Trophoblast cell (in vitro differentiated cells and primary cell): ENCODE data around the gene FARSA.

Experiments
- DNase-seq, 2 donors: peaks; one replicate each; pipeline ENCODE4 v3.0.0-alpha.2; 2016
- H2AFZ ChIP-seq: 2 replicates; pipeline ENCODE4 v1.6.1; 2013; ENCODE audit warnings: low read length, moderate library complexity, mild to moderate bottlenecking; ENCODE audit not compliant: insufficient read depth, poor library complexity
- H2AK5ac ChIP-seq: 2 replicates; pipeline ENCODE4 v1.6.1; 2013; ENCODE audit warnings: mild to moderate bottlenecking, low read length
- H2BK120ac ChIP-seq: 2 replicates; pipeline ENCODE4 v1.6.1; 2013; ENCODE audit warnings: low read length, mild to moderate bottlenecking, moderate library complexity; ENCODE audit not compliant: insufficient read depth, poor library complexity
- H2BK12ac ChIP-seq: 2 replicates; pipeline ENCODE4 v1.6.1; 2013; ENCODE audit warnings: mild to moderate bottlenecking, low read length, moderate library complexity
- H2BK5ac ChIP-seq: 2 replicates; pipeline ENCODE4 v1.6.1; 2013; ENCODE audit warnings: low read length, low read depth, moderate library complexity, mild to moderate bottlenecking; ENCODE audit not compliant: poor library complexity
- H3K14ac ChIP-seq: 2 replicates; pipeline ENCODE4 v1.6.1; 2013; ENCODE audit warnings: mild to moderate bottlenecking, low read length
- H3K18ac ChIP-seq: 2 replicates; pipeline ENCODE4 v1.6.1; 2013; ENCODE audit warnings: mild to moderate bottlenecking, low read length
- H3K23ac ChIP-seq: 2 replicates; pipeline ENCODE4 v1.6.1; 2013; ENCODE audit warnings: low read length
- H3K27ac ChIP-seq: 2 replicates; pipeline ENCODE4 v1.5.1; 2013; ENCODE audit warnings: low read depth, mild to moderate bottlenecking, inconsistent platforms, low read length, moderate library complexity
- H3K27me3 ChIP-seq: 2 replicates; pipeline ENCODE4 v1.6.1; 2013; ENCODE audit warnings: inconsistent platforms, mild to moderate bottlenecking, low read length, moderate library complexity; ENCODE audit not compliant: insufficient read depth
- H3K36me3 ChIP-seq, 2 experiments: 1 replicate in 1 of 2; 2 replicates in 1 of 2; pipeline ENCODE4 v1.6.1; 2013; ENCODE audit warnings: low read length in 2 of 2, mild to moderate bottlenecking in 2 of 2, moderate library complexity in 1 of 2; ENCODE audit not compliant: insufficient read depth in 2 of 2, control insufficient read depth in 1 of 2
- H3K4ac ChIP-seq: 2 replicates; pipeline ENCODE4 v1.6.1; 2013; ENCODE audit warnings: low read depth, mild to moderate bottlenecking, low read length, moderate library complexity
- H3K4me1 ChIP-seq, 2 experiments: 1 replicate in 1 of 2; 2 replicates in 1 of 2; pipeline ENCODE4 v1.6.1; 2013; ENCODE audit warnings: low read length in 2 of 2, mild to moderate bottlenecking in 2 of 2, moderate library complexity in 1 of 2; ENCODE audit not compliant: insufficient read depth in 2 of 2, control insufficient read depth in 1 of 2
- H3K4me2 ChIP-seq: 2 replicates; pipeline ENCODE4 v1.6.1; 2013; ENCODE audit warnings: inconsistent platforms, mild to moderate bottlenecking, low read length, moderate library complexity
- H3K4me3 ChIP-seq: 2 replicates; pipeline ENCODE4 v1.5.1; 2013; ENCODE audit warnings: mild to moderate bottlenecking, low read depth, low read length, inconsistent platforms
- H3K79me1 ChIP-seq: one replicate; pipeline ENCODE4 v1.6.1; 2013; ENCODE audit warnings: low read length
- H3K79me2 ChIP-seq: 2 replicates; pipeline ENCODE4 v1.6.1; 2013; ENCODE audit warnings: low read length, mild to moderate bottlenecking; ENCODE audit not compliant: control insufficient read depth, insufficient read depth, poor library complexity
- H3K9ac ChIP-seq: 2 replicates; pipeline ENCODE4 v1.6.1; 2013; ENCODE audit warnings: mild to moderate bottlenecking, low read length
- H3K9me3 ChIP-seq: 2 replicates; pipeline ENCODE4 v1.6.1; 2013; ENCODE audit warnings: low read depth, mild to moderate bottlenecking, control low read depth, inconsistent platforms, low read length; ENCODE audit not compliant: insufficient read depth
- H4K12ac ChIP-seq: 2 replicates; pipeline ENCODE4 v1.6.1; 2013; ENCODE audit warnings: low read depth, mild to moderate bottlenecking, low read length, moderate library complexity
- H4K8ac ChIP-seq: 2 replicates; pipeline ENCODE4 v1.6.1; 2013; ENCODE audit warnings: low read depth, mild to moderate bottlenecking, low read length, moderate library complexity
- H4K91ac ChIP-seq: one replicate; pipeline ENCODE4 v1.6.1; 2013; ENCODE audit warnings: low read depth, mild to moderate bottlenecking, low read length, moderate library complexity
- WGBS: extraction: QIAGEN DNeasy Blood & Tissue Kit; methylation state at CpG from one replicate; pipeline ENCODE4 v1.1.7; 2013; ENCODE audit warnings: missing lambda C conversion rate; ENCODE audit not compliant: insufficient read length, insufficient coverage; ENCODE audit errors: extremely low coverage; 5-methylcytosine and 5-hydroxymethylcytosine counted together

Gene FARSA

DNA sequence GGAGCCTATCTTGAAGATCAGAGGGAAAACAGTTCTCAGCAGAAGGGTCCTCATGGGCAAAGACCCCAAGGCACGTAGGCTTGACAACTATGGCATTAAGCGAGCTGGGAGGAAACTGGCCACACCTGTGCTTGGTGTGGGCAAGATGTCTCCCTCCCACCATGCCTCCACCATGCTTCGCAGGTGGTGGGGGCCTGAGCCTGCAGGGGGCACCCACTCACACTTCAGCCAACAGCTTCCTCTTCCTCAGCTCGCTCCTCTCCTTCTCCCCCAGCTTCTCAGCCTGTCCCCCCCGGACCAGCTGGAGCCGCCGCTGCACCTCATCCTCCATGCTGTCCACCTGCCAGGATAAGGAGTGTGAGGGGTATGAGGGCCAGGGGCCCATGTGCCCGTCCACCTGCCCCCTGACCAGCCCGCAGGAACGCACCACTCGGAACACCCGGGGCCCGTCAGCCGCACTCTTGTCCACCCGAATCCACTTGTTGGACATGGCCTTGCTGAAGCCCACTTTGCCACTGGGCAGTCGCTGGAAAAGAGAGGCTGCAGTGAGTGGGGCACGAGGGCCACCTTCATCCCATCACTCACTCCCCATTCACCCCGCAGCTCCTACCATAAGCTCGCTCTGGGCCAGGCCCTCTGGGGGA lies 3.4 kb downstream of the FARSA start:
- H3K9me3 ChIP-seq = peaks cover 2% of the 10 kb centered on the region
- H2BK12ac ChIP-seq = no peak overlapping the region
- no peak overlapping the region for H2BK5ac ChIP-seq
- no peak overlapping the region for H4K8ac ChIP-seq
- H3K27ac ChIP-seq = no peak overlapping the region
- H2AK5ac ChIP-seq = no peak overlapping the region
- no CpG with 5 or more reads among the region's 19 CpGs for WGBS
- H3K79me1 ChIP-seq = peaks cover 9% of the 10 kb centered on the region
- H3K23ac ChIP-seq = no peak overlapping the region
- H3K9ac ChIP-seq = no peak overlapping the region
- H4K12ac ChIP-seq = no peak overlapping the region
- no peak overlapping the region for H3K14ac ChIP-seq
- H3K4me1 ChIP-seq = peaks cover 6 to 7% of the 10 kb centered on the region in 2 experiments
- no peak overlapping the region for H3K18ac ChIP-seq
- peaks cover 9% of the 10 kb centered on the region for H3K79me2 ChIP-seq
- peaks cover 38% of the 10 kb centered on the region in 2 experiments for H3K36me3 ChIP-seq
- no peak overlapping the region for H3K4me2 ChIP-seq
- DNase-seq = no peak
- no peak overlapping the region for H2AFZ ChIP-seq
- no peak overlapping the region for H3K4me3 ChIP-seq
- no peak overlapping the region for H2BK120ac ChIP-seq
- no peak overlapping the region for H4K91ac ChIP-seq
- no peak overlapping the region for H3K4ac ChIP-seq
- H3K27me3 ChIP-seq = no peaks in the 10 kb centered on the region

GRCh38 chr19:12924621-12925310 lies 8.7 kb downstream of the FARSA start:
- H3K79me1 ChIP-seq = no peaks in the 10 kb centered on the region

GRCh38 chr19:12922959-12923358 lies 10.6 kb downstream of the FARSA start:
- Histone ChIP-seq H3K79me2 (no peaks in the 10 kb centered on the region), H2AFZ (no peak overlapping the region), H3K36me3 (peaks cover 44 to 45% of the 10 kb centered on the region in 2 experiments), H2BK5ac (no peak overlapping the region), H4K8ac (no peak overlapping the region), H3K4me1 (peaks cover 3% of the 10 kb centered on the region in 2 experiments), H3K27me3 (no peaks in the 10 kb centered on the region), H4K91ac (no peak overlapping the region), H3K27ac (no peak overlapping the region), H3K4ac (no peak overlapping the region), H3K79me1 (peaks cover 2% of the 10 kb centered on the region), H3K4me2 (no peak overlapping the region), H3K18ac (no peak overlapping the region), H3K9me3 (peaks cover 8% of the 10 kb centered on the region), H2AK5ac (no peak overlapping the region), H3K9ac (no peak overlapping the region), H3K23ac (no peak overlapping the region), H3K14ac (no peak overlapping the region), H3K4me3 (no peak overlapping the region), H2BK12ac (no peak overlapping the region), H4K12ac (no peak overlapping the region), H2BK120ac (no peak overlapping the region)
- no CpG with 5 or more reads among the region's 4 CpGs for WGBS
- DNase-seq = no peak

More at GRCh38 chr19:12924621-12925310, 8.7 kb downstream of the FARSA start:
- whole genome bisulfite sequencing = no CpG with 5 or more reads among the region's 29 CpGs
- Histone ChIP-seq H3K27me3 (no peaks in the 10 kb centered on the region), H3K36me3 (peaks cover 56 to 57% of the 10 kb centered on the region in 2 experiments), H3K4me1 (no peaks in the 10 kb centered on the region), H2BK5ac (no peak overlapping the region), H2BK120ac (no peak overlapping the region), H3K4ac (no peak overlapping the region), H3K23ac (no peak overlapping the region), H3K4me3 (no peak overlapping the region), H3K9ac (no peak overlapping the region), H2AK5ac (no peak overlapping the region), H3K9me3 (peaks cover 4% of the 10 kb centered on the region), H3K79me2 (no peaks in the 10 kb centered on the region), H3K14ac (no peak overlapping the region), H3K18ac (no peak overlapping the region), H3K27ac (no peak overlapping the region), H2BK12ac (no peak overlapping the region), H4K12ac (no peak overlapping the region), H4K91ac (no peak overlapping the region), H2AFZ (no peak overlapping the region), H4K8ac (no peak overlapping the region), H3K4me2 (no peak overlapping the region)
- no peak for DNase-seq

DNA sequence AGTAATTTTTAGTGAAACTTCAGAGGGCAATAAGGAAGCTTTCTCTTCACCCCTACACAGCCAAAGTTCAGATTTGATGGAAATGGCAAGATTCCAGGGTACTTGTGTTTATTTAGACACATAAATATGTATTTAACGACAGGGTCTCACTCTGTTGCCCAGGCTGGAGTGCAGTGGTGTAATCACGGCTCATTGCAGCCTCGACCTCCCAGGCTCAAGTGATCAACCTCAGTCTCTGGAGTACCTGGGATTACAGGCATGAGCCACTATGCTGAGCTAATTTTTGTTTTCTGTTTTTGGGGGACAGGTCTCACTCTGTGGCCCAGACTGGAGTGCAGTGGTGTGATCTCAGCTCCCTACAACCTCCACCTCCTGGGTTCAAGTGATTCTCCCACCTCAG lies 12.5 kb downstream of the FARSA start:
- Histone ChIP-seq H4K8ac (no peak overlapping the region), H3K9ac (no peak overlapping the region), H3K79me1 (peaks cover 2% of the 10 kb centered on the region), H2BK12ac (no peak overlapping the region), H3K4me1 (peaks cover 3% of the 10 kb centered on the region in 2 experiments), H3K4me3 (no peak overlapping the region), H3K27ac (peak overlapping the region; percentile 32), H4K12ac (no peak overlapping the region), H3K79me2 (no peaks in the 10 kb centered on the region), H3K9me3 (peaks cover 6% of the 10 kb centered on the region), H2AK5ac (no peak overlapping the region), H3K27me3 (no peaks in the 10 kb centered on the region), H2BK5ac (no peak overlapping the region), H2AFZ (no peak overlapping the region), H3K18ac (no peak overlapping the region), H3K4me2 (no peak overlapping the region), H2BK120ac (no peak overlapping the region), H4K91ac (no peak overlapping the region), H3K36me3 (peaks cover 32 to 33% of the 10 kb centered on the region in 2 experiments), H3K4ac (no peak overlapping the region), H3K14ac (no peak overlapping the region), H3K23ac (no peak overlapping the region)
- WGBS = no CpG with 5 or more reads among the region's 3 CpGs
- DNase-seq = no peak
